CD8-positive, alpha-beta memory T cell (primary cell): ENCODE results near the gene NMU. TPM values are rescaled to one million over a fixed set of nuclear protein-coding genes. Genes with fewer than 3 reads are reported as not detected.

Experiments
- CTCF ChIA-PET: fragments of 350-600 bp; sonication (Branson Sonifier 250); formaldehyde crosslinking; loops from one replicate; lab custom pipeline; 2021; ENCODE audit warnings: antibody characterized with exemption; lab: Charles Lee
- POLR2A ChIA-PET: fragments of 350-600 bp; sonication (Branson Sonifier 250); formaldehyde crosslinking; loops from one replicate; lab custom pipeline; 2021; ENCODE audit warnings: antibody characterized with exemption; lab: Charles Lee
- DNase-seq, 5 donors: peaks; one replicate each; pipeline versions ENCODE4 v3.0.0 to v3.0.0-alpha.2; 2020 to 2022; ENCODE audit warnings: mixed read lengths in 1 of 5
- H3K27ac ChIP-seq: one replicate; pipeline ENCODE4 v1.7.0; 2013; ENCODE audit warnings: low read depth, mild to moderate bottlenecking, low read length, moderate library complexity
- H3K27me3 ChIP-seq: 2 replicates; pipeline ENCODE4 v1.7.0; 2013; ENCODE audit warnings: low read length, mild to moderate bottlenecking; ENCODE audit not compliant: insufficient read depth, poor library complexity, severe bottlenecking
- H3K36me3 ChIP-seq: 2 replicates; pipeline ENCODE4 v1.7.0; 2013; ENCODE audit warnings: mild to moderate bottlenecking, low read length, moderate library complexity; ENCODE audit not compliant: insufficient read depth
- H3K4me1 ChIP-seq: 2 replicates; pipeline ENCODE4 v1.7.0; 2013; ENCODE audit warnings: mild to moderate bottlenecking, low read length, moderate library complexity; ENCODE audit not compliant: insufficient read depth
- H3K4me3 ChIP-seq: 2 replicates; pipeline ENCODE4 v1.7.0; 2013; ENCODE audit warnings: mild to moderate bottlenecking, low read length
- H3K9me3 ChIP-seq: 2 replicates; pipeline ENCODE4 v1.7.0; 2013; ENCODE audit warnings: mild to moderate bottlenecking, low read length
- H3K27ac Mint-ChIP-seq, 8 donors: one replicate each; pipeline ENCODE4 v1.8.0; 2020 to 2021; ENCODE audit warnings: mixed read lengths in 8 of 8, mild to moderate bottlenecking in 6 of 8, inconsistent platforms in 3 of 8, moderate library complexity in 3 of 8
- H3K27me3 Mint-ChIP-seq, 2 donors: one replicate each; pipeline ENCODE4 v1.8.0; 2020 to 2021; ENCODE audit warnings: mixed read lengths in 2 of 2, mild to moderate bottlenecking in 1 of 2, moderate library complexity in 1 of 2
- H3K36me3 Mint-ChIP-seq, 3 donors: one replicate each; pipeline ENCODE4 v1.8.0; 2020 to 2021; ENCODE audit warnings: mixed read lengths in 3 of 3, inconsistent platforms in 1 of 3, mild to moderate bottlenecking in 1 of 3
- H3K4me1 Mint-ChIP-seq, 3 donors: one replicate each; pipeline ENCODE4 v1.8.0; 2020 to 2021; ENCODE audit warnings: mixed read lengths in 3 of 3, inconsistent platforms in 1 of 3, mild to moderate bottlenecking in 1 of 3
- H3K4me3 Mint-ChIP-seq, 7 donors: one replicate each; pipeline ENCODE4 v1.8.0; 2020 to 2021; ENCODE audit warnings: mixed read lengths in 7 of 7, mild to moderate bottlenecking in 6 of 7, moderate library complexity in 4 of 7, inconsistent platforms in 2 of 7
- H3K9me3 Mint-ChIP-seq, 5 donors: one replicate each; pipeline ENCODE4 v1.8.0; 2020 to 2022; ENCODE audit warnings: mixed read lengths in 5 of 5, mild to moderate bottlenecking in 3 of 5, moderate library complexity in 2 of 5, inconsistent platforms in 1 of 5
- polyA plus RNA-seq: library from polyadenylated mRNA; unstranded; fragments of 300-500 nt; fragmentation: Illumina TruSeq; gene quantifications from one replicate; pipeline ENCODE4 v1.2.3, GENCODE V29; 2021
- total RNA-seq, 2 experiments: library from RNA; stranded (reverse); gene quantifications; one replicate each; pipeline ENCODE4 v1.2.3, GENCODE V29; 2021

The NMU gene
- total and polyA plus RNA-seq, 3 experiments from 2014 or later, result 2.2 TPM; not detected in 2

- CTCF ChIA-PET, result no interaction called here
- H3K27ac ChIP-seq, result no peak overlapping the region
- H3K4me3 ChIP-seq, result no peak overlapping the region
- POLR2A ChIA-PET, result no interaction called here
- H3K9me3 ChIP-seq, result no peaks in the 10 kb centered on the region
- Mint-ChIP-seq H3K9me3 (peaks cover 0 to 9% (median 2%) of the 10 kb centered on the region in 5 donors), H3K4me3 (no peak overlapping the region), H3K4me1 (no peaks in the 10 kb centered on the region), H3K36me3 (peaks cover 0 to 9% (median 0%) of the 10 kb centered on the region in 3 donors), H3K27ac (no peak overlapping the region), H3K27me3 (peaks cover 10 to 47% of the 10 kb centered on the region in 2 donors)
- no peaks in the 10 kb centered on the region for H3K4me1 ChIP-seq
- DNase-seq, result no peak
- H3K36me3 ChIP-seq, result no peaks in the 10 kb centered on the region
- H3K27me3 ChIP-seq, result no peaks in the 10 kb centered on the region
Observed at GRCh38 chr4:55670695-55671094, 34.6 kb upstream of the NMU start.

DNA sequence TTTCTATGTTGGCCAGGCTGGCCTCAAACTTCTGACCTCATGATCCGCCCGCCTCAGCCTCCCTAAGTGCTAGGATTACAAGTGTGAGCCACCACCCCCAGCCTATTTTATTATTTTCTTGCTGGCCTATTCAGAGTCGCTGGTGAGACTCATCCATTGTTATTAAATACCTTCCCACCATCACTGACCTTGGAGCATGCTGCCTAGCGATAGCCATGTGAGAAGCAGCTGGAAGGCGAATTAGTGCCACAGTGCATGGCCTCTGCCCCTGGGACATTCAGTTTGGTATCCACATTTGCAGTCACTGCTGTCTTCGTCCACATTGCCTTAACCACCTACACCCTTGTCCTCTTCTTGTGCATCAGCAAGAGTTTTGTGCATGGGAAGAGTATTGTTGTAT lies 32.4 kb upstream of the NMU start:
- Mint-ChIP-seq H3K36me3 (peaks cover 0 to 3% (median 0%) of the 10 kb centered on the region in 3 donors), H3K27me3 (peaks cover 9 to 36% of the 10 kb centered on the region in 2 donors), H3K27ac (peak overlapping the region in 2 of 8 donors; percentile 34 to 51), H3K9me3 (peaks cover 0 to 9% (median 2%) of the 10 kb centered on the region in 5 donors), H3K4me3 (no peak overlapping the region), H3K4me1 (no peaks in the 10 kb centered on the region)
- Histone ChIP-seq H3K4me3 (no peak overlapping the region), H3K27me3 (no peaks in the 10 kb centered on the region), H3K36me3 (no peaks in the 10 kb centered on the region), H3K9me3 (no peaks in the 10 kb centered on the region), H3K27ac (no peak overlapping the region), H3K4me1 (no peaks in the 10 kb centered on the region)
- no peak for DNase-seq
- ChIA-PET CTCF (no interaction called here), POLR2A (no interaction called here)

- no peak for DNase-seq
- Histone ChIP-seq H3K9me3 (no peaks in the 10 kb centered on the region), H3K27ac (no peak overlapping the region), H3K4me1 (no peaks in the 10 kb centered on the region), H3K27me3 (no peaks in the 10 kb centered on the region), H3K4me3 (no peak overlapping the region), H3K36me3 (no peaks in the 10 kb centered on the region)
- Mint-ChIP-seq H3K27me3 (peaks cover 10 to 28% of the 10 kb centered on the region in 2 donors), H3K4me1 (no peaks in the 10 kb centered on the region), H3K4me3 (no peak overlapping the region), H3K27ac (no peak overlapping the region), H3K36me3 (no peaks in the 10 kb centered on the region), H3K9me3 (peaks cover 0 to 2% (median 0%) of the 10 kb centered on the region in 5 donors)
- CTCF ChIA-PET, result no interaction called here
- POLR2A ChIA-PET, result no interaction called here
Observed at GRCh38 chr4:55666535-55666934, 30.4 kb upstream of the NMU start.

DNA sequence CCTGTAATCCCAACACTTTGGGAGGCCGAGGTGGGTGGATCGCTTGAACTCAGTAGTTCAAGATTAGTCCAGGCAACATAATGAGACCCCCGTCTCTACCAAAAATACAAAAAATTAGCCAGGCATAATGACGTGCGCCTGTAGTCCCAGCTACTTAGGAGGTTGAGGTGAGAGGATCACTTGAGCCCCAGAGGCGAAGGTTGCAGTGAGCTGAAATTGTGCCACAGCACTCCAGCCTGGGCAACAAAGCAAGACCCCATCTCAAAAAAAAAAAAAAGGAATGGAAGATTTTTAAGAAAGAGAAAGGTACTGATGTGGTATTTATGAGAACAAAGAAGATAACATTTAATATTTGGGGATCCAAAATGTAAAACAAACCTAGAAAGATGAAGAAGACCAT lies 27.0 kb upstream of the NMU start:
- CTCF ChIA-PET, result no interaction called here
- no peaks in the 10 kb centered on the region for H3K9me3 ChIP-seq

DNA sequence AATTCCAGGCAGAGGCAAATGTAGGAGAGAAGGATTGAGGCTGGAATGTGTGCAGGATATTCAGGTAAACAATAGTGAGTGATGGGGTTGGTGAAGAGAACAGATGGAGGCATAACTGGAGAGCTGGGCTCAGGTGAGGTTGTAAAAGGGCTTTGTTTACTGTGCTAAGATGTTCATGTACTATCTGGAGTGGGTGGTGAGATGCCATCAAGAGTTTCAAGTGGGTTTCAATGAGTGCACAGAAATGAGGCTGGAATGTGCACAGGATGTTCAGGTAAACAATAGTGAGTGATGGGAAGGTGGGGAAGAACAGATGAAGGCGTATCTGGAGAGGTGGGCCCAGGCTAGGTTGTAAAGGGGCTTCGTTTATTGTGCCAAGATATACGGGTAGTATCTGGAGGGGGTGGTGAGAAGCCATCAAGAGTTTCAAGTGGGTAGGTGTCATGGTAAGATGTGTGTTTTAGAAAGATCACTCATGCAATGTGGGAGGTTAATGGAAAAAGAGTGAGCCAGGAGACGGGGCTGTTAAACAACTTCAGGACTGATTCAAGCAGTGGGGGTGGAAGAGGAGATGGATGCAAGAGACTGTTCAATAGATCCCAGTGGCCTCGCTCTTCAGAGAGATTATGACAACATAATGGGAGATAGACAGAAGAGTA lies 25.4 kb upstream of the NMU start:
- POLR2A ChIA-PET, result no interaction called here
- Mint-ChIP-seq H3K36me3 (no peaks in the 10 kb centered on the region), H3K9me3 (peaks cover 0 to 1% (median 0%) of the 10 kb centered on the region in 5 donors), H3K4me1 (no peaks in the 10 kb centered on the region), H3K27me3 (peaks cover 8 to 16% of the 10 kb centered on the region in 2 donors), H3K27ac (no peak overlapping the region), H3K4me3 (no peak overlapping the region)
- no peak overlapping the region for H3K4me3 ChIP-seq
- H3K27me3 ChIP-seq, result no peaks in the 10 kb centered on the region
- H3K4me1 ChIP-seq, result no peaks in the 10 kb centered on the region
- H3K9me3 ChIP-seq, result no peaks in the 10 kb centered on the region
- no peak for DNase-seq
- CTCF ChIA-PET, result no interaction called here
- no peak overlapping the region for H3K27ac ChIP-seq
- no peaks in the 10 kb centered on the region for H3K36me3 ChIP-seq

More for the DNA sequence above, 27.0 kb upstream of the NMU start:
- H3K4me1 ChIP-seq, result no peaks in the 10 kb centered on the region
- Mint-ChIP-seq H3K4me1 (no peaks in the 10 kb centered on the region), H3K36me3 (no peaks in the 10 kb centered on the region), H3K9me3 (no peaks in the 10 kb centered on the region), H3K27ac (no peak overlapping the region), H3K27me3 (peaks cover 11 to 16% of the 10 kb centered on the region in 2 donors), H3K4me3 (no peak overlapping the region)
- H3K36me3 ChIP-seq, result no peaks in the 10 kb centered on the region
- no peak for DNase-seq
- POLR2A ChIA-PET, result no interaction called here
- no peak overlapping the region for H3K4me3 ChIP-seq
- H3K27me3 ChIP-seq, result no peaks in the 10 kb centered on the region
- H3K27ac ChIP-seq, result no peak overlapping the region

DNA sequence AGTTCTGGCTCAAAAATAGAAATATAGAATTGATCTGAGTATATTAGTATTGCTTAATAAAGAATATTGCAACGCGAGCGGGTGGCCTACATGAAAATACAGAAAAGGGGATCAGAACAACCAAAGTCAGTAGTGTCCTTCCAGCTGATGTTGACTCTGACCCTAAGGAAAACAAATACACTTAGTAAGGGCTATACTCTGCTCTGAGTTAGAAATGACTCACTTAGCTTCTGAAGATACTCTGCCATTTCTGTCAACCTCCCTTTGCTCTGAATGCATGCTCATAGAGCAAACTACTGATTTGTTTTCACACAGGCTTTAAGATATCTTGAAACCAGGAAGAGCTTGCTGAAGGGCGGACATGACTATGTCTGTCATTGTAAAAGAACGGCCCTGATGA lies 22.6 kb upstream of the NMU start:
- Mint-ChIP-seq H3K4me1 (no peaks in the 10 kb centered on the region), H3K4me3 (no peak overlapping the region), H3K9me3 (peaks cover 0 to 1% (median 0%) of the 10 kb centered on the region in 5 donors), H3K36me3 (no peaks in the 10 kb centered on the region), H3K27me3 (peaks cover 5 to 14% of the 10 kb centered on the region in 2 donors), H3K27ac (no peak overlapping the region)
- Histone ChIP-seq H3K4me3 (no peak overlapping the region), H3K27me3 (no peaks in the 10 kb centered on the region), H3K27ac (no peak overlapping the region), H3K4me1 (no peaks in the 10 kb centered on the region), H3K9me3 (no peaks in the 10 kb centered on the region), H3K36me3 (no peaks in the 10 kb centered on the region)
- ChIA-PET CTCF (interaction anchor here (1.0 kb wide), 1 partner anchor 290 kb away, joined by 3 read pairs; the partner anchor contains the start of gene CEP135), POLR2A (no interaction called here)
- no peak for DNase-seq

GRCh38 chr4:55654131-55654530 lies 18.0 kb upstream of the NMU start:
- Histone ChIP-seq H3K4me3 (no peak overlapping the region), H3K4me1 (no peaks in the 10 kb centered on the region), H3K27ac (no peak overlapping the region), H3K9me3 (no peaks in the 10 kb centered on the region), H3K36me3 (no peaks in the 10 kb centered on the region), H3K27me3 (no peaks in the 10 kb centered on the region)
- CTCF ChIA-PET, result no interaction called here
- Mint-ChIP-seq H3K4me3 (no peak overlapping the region), H3K4me1 (no peaks in the 10 kb centered on the region), H3K27ac (no peak overlapping the region), H3K27me3 (peaks cover 1 to 18% of the 10 kb centered on the region in 2 donors), H3K36me3 (no peaks in the 10 kb centered on the region), H3K9me3 (peaks cover 0 to 1% (median 0%) of the 10 kb centered on the region in 5 donors)
- DNase-seq, result no peak
- POLR2A ChIA-PET, result no interaction called here

DNA sequence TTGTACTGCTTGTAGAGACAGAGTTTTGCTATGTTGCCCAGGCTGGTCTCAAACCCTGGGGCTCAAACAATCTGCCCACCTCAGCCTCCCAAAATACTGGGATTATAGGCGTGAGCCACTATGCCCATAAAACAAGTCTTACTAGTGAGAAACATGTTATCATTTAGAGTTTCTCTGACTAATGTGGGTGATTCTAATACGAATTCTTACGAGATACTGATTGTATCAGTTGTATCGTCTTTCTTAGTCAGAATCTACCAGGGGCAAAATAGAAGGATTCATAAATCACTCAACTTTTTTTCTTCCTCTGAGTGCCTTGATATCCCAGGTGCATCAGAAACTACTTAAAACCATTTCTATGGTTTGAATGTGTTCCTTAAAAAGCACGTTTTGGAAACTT lies 14.4 kb upstream of the NMU start:
- Mint-ChIP-seq H3K4me1 (no peaks in the 10 kb centered on the region), H3K9me3 (no peaks in the 10 kb centered on the region), H3K36me3 (no peaks in the 10 kb centered on the region), H3K27me3 (peaks cover 10 to 32% of the 10 kb centered on the region in 2 donors), H3K27ac (no peak overlapping the region), H3K4me3 (no peak overlapping the region)
- H3K27me3 ChIP-seq, result no peaks in the 10 kb centered on the region
- H3K4me1 ChIP-seq, result no peaks in the 10 kb centered on the region
- ChIA-PET POLR2A (no interaction called here), CTCF (no interaction called here)
- H3K9me3 ChIP-seq, result no peaks in the 10 kb centered on the region
- H3K27ac ChIP-seq, result no peak overlapping the region
- DNase-seq, result no peak
- no peak overlapping the region for H3K4me3 ChIP-seq
- H3K36me3 ChIP-seq, result no peaks in the 10 kb centered on the region
